Measurements from ENCODE around the gene ERI3. TPM values are rescaled to one million over a fixed set of nuclear protein-coding genes. Genes with fewer than 3 reads are reported as not detected.

The ERI3 gene
- polyA plus RNA-seq, 3 donors: 96.0 to 107 (median 97.9) TPM

DNA sequence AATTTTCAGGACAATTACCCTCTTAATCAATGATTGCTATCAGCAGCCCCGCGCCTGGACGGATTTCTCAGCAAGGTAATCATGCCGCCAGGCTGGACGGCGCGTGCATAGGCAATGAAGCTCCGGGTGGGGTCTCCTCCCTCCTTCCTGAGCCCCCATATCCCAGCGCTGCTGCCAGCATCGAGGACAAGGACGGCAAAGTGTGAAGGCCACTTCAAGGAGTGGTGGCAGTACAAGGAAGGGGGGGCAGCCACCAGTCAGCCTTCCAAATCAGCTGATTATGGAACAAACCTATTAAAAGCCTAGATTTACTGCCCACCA lies 90.6 kb downstream of the ERI3 start:
- DNase-seq: no peak

- no peak for DNase-seq
These were observed 91.2 kb downstream of the ERI3 start for GRCh38 chr1:44263568-44264450.

DNA sequence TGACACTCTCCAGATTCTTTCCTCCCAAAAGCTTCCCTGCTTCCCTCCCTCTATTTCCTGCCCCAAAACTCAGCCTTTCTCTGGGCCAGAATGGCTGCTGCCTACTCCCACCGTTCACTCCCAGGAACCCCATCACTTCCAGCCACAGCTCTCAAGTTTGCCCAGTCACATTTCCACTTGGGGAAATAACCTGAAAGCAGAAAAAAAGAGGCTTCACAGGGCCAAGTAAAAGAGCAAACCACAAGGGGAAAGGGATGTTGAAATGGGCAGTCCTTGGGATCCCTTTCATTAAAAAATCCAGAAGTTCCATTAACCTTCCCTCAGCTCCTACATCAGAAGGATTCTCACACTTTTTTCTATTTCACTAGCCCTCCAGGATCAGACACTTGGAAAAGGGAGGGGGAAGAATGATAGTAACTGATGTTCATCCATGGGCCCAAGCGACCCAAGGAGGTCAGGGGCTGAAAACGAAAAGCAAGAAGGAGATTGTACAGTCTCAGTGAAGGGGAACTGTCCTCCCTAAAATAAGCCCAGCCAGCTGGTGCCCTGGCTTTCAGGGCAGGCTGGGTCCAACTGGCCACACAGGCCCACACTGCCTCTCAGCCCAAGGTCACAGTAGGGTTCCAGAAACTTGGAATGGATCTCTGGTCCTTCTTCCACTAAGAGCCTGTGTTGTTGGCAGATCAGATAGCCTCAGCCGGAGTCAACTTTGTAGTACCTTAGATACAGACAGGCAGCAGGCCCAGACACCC lies 92.1 kb downstream of the ERI3 start:
- no peak for DNase-seq

GRCh38 chr1:44262414-44262813 lies 92.6 kb downstream of the ERI3 start:
- DNase-seq: no peak

DNA sequence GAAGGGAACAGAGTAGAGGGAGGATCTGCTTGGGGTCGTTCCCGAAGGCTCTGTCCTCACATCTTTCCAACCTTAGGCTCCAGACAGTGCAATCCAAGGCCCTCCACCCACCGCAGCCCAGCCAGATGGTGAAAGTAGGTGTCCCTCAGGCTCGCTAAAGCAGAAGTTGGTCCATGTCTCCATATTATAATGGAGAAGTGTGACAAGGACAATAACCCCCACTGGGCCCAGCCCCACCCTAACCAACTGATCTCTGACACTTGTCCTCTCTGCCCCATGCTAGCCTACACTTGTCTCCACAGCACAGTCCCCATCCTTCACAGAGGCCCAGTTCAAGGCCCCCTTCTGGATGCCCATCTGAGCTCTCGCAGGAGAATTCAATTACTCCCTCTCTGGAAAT lies 93.1 kb downstream of the ERI3 start:
- no peak for DNase-seq

- DNase-seq: no peak
These were observed 93.8 kb downstream of the ERI3 start for GRCh38 chr1:44261171-44261817.

DNA sequence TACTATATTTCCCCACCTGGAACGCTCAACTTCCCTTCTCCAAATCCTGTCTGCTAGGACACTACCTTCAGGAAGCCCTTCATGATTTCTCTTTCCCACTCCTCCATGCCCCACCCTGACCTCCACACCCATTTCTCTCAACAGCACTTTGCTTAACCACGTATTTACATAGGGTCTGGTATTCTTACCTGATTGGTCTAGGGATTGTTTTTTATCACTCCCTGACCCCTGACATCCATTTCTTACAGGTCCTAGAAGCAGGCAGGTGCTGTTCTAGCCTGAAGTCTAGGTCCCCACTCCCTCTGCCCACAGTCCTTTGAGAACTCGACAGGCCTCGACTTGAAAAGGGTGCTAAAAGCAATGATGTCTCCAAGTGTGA lies 94.3 kb downstream of the ERI3 start:
- no peak for DNase-seq

DNA sequence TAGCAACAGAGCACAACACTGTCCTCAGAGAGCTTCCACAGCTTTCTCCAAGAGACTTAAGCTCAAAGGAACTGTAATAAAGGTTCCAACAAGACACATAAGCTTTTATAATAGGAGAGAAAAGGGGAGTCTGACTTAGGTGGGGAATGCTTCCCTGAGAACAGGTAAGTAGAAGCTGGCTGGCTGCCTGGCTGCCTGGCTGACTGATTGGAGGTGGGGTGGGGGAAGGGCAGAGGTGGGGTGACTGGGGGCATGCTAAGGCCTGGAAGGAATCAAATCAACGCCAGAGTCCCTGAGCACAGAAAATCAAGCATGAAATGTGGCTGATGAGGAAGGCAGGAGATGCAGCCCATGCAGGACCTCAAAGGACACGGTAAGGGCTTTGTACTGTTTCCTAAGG lies 96.0 kb downstream of the ERI3 start:
- DNase-seq: no peak

DNA sequence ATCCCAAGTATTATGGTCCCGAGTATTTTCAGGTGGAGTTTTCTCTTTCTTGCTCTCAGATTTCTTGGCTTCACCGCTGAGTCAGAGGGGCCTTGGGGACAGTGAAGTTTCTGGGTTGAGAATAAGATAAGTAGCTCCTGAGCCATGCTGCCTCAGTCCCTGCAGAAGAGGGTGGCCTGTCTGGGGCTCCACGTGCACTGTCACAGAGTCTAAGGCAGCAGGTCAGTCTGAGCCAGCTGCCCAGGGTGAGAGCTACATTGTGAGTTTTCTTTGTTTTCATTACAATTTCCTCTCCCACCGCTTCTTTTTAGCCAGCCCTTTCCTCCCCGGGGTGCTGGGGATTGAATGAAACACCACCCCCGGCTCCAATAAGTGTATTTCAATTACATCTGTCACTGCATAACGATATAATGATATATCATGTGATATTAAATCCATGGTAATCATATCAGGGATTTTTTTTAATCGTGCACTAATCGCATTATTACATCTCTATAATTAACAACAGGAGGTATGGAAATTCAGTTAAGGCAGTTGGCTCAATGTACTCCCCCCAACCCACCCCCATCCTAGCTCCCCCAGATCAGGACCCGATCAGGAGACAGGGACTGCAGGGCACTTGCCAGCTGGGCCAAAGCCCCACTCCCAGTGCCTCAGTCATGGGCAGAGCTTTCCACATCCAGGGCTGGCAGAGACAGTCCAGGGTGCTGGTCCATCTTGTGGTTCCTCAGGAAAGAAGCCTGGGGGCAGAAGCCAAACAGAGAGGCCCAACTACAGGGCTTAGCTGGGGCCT lies 98.1 kb downstream of the ERI3 start:
- DNase-seq: no peak

- DNase-seq: no peak
These were observed 100.6 kb downstream of the ERI3 start for GRCh38 chr1:44254392-44254910.

DNA sequence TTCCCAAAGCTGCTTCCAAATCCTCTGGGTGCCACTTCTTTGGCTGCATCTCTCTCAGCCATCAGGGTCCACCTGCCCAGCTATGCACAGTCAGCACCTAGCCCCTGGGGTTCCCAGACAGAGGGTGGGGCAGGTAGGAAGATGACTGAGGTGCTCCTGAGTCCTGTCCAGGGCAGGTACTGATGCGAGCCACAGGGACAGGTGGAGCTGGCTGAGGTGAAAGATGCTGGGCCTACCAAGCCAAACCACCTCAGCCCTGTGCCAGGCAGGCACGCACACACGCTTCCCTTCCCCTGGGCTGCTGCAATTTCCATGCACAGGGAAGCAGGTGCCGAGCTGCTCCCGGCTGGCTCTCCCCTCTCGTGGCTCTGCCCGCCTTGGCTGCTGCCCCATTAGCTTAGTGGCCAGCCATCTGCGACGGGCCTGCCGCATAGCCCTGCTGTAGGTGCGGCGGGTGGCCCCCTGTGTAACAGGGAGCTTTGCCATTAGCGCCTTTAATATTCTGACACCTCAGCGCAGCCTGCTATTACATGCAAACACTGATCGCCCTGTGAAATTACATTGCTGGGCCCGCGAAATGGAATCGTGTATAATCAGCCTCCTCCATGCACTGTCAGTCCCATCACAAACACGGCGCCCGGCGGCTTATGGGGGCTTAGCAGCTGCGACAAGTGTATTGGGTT lies 102.9 kb downstream of the ERI3 start:
- DNase-seq: no peak

DNA sequence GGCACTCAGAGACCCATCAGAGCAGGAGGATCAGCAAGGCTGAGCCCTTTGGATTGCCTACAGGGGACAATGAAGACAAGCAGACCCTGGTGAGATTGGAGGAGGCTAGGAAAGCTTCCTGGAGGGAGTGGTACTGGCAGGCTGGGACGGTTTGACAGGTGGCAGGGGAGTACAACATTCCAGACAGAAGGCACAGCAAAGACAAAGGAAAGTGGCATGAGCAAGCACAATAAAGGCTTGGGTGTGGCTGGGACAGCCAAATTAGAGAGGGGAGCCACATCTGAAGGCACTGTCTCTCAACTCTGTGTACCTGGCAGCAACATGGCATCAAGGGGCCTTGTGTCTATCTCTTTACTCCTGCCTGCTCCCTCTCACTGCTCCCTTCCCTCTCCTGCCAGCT lies 103.6 kb downstream of the ERI3 start:
- DNase-seq: no peak

DNA sequence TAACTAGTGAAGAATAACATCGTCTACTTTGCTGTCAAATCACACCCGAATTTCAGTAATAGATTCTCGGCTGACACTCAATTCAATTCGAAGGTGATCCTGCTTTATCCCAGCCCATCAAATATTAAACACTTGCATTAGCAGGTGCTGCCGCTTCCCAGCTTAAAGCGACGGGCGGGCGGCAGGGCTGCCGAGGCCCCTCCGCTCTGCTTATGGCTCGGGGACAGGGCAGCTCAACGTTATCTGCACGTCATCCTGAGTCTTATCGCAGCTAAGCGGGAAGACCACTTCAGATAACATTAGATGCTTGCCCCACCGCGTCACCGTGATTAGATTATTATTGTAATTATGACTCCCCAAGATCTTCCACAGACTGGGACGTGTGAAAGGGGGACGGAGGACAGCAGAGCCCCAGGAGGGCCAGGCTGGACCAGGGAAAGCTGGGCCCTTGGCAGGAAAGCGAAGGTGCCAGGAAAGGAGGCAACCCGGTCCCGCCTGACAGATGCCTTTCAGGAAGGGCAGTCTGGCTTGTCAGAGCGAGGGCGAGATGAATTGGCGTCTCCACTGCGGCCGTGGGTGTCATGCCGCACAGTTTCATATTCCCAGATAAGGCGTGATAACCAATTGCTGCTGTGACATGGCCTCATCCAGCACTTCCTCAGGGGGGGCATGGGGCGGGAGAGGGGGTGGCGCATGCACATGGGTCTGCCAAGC lies 104.8 kb downstream of the ERI3 start:
- DNase-seq: no peak

GRCh38 chr1:44249543-44249942 lies 105.5 kb downstream of the ERI3 start:
- no peak for DNase-seq

- no peak for DNase-seq
These were observed 108.3 kb downstream of the ERI3 start for GRCh38 chr1:44246806-44247205.

DNA sequence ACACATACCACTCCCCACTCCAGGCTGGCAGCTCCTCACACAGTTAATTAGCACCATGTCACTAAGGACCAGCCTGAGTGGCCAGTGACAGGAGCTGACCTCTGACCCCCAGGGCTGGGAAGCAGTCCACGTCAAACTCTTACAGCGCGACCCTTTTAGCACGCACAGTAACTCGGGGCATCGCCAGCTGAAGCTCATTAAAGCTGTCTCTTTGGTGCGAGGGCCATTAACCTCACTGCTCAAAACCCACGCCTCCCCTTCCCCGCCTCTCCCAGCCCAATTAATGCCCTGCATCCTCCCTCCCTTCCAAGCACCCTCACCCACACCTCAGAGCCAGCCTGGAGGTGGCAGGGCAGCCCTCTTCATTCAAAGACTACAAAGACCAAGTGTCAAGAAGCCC lies 110.1 kb downstream of the ERI3 start:
- peak; percentile 54 for DNase-seq

DNA sequence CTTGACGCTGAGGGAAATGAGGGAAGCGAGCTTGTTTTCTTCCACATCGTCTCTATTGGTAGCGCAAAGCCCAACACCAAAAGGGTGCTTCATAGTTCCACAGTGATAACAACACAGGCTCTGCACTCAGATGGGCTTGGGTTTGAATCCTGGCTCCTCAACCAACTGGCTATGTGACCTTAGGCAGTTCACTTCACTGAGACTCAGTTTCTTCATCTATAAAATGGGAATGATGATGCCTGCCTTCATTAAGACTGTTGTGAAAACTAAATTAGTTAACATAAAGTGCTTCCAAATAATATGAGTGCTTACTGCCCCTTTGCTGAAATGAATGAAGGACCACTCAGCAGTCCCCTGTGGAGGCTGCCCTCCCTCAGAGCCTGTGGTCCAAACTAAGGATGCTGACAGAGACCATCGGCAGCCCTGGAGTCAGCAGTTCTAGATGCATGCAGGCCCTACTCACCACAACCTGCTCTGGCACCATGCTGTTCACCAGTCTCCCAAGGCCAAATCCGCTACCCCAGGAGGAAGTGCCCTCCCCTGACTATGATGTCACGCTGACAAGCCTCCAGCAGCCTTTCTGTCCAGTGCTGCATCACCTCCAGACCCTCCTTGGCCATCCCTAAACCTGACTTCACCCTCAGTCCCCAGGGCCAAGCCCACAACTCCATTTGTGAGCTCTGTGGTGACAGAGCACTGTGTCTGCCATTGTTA lies 111.1 kb downstream of the ERI3 start:
- DNase-seq: no peak

- DNase-seq: no peak
These were observed 112.3 kb downstream of the ERI3 start for GRCh38 chr1:44242746-44243145.

GRCh38 chr1:44240802-44241671 lies 114.0 kb downstream of the ERI3 start:
- no peak for DNase-seq

Measured in renal pelvis (tissue), 4 donors.